Stimulated activated CD4-positive, alpha-beta T cell treated with anti-CD3 and anti-CD28 coated beads, Interleukin-2, amount 100 ng/mL, for 24 hours (primary cell): ENCODE data around the gene AHNAK.
"Not testable (repeated sequence)": the region's sequence is repeated elsewhere in the genome, so short reads cannot be mapped to it uniquely, and the experiment has no call there.

Experiments used
- DNase-seq, 2 donors: peaks; one replicate each; pipeline ENCODE4 v3.0.0-alpha.2; 2020

Gene AHNAK

GRCh38 chr11:62516736-62517371 lies 29.8 kb downstream of the AHNAK start:
- DNase-seq = no peak

- no peak for DNase-seq
Measured at GRCh38 chr11:62514151-62514550, 32.5 kb downstream of the AHNAK start.

GRCh38 chr11:62513626-62514025 lies 33.0 kb downstream of the AHNAK start:
- no peak for DNase-seq

- DNase-seq = no peak
Measured at GRCh38 chr11:62512961-62513360, 33.6 kb downstream of the AHNAK start.

- DNase-seq = no peak
Measured at GRCh38 chr11:62508336-62509058, 38.1 kb downstream of the AHNAK start.

- DNase-seq = no peak
Measured at GRCh38 chr11:62507125-62507422, 39.5 kb downstream of the AHNAK start.

GRCh38 chr11:62506413-62507124 lies 40.0 kb downstream of the AHNAK start:
- no peak for DNase-seq

GRCh38 chr11:62505440-62506091 lies 41.0 kb downstream of the AHNAK start:
- DNase-seq = no peak

GRCh38 chr11:62505059-62505439 lies 41.6 kb downstream of the AHNAK start:
- no peak for DNase-seq

- DNase-seq = no peak
Measured at GRCh38 chr11:62504158-62504973, 42.2 kb downstream of the AHNAK start.

- DNase-seq = no peak
Measured at GRCh38 chr11:62502030-62502730, 44.4 kb downstream of the AHNAK start.

- no peak for DNase-seq
Measured at GRCh38 chr11:62501432-62501891, 45.1 kb downstream of the AHNAK start.

- DNase-seq = no peak
Measured at GRCh38 chr11:62500650-62501030, 46.0 kb downstream of the AHNAK start.

GRCh38 chr11:62499944-62500649 lies 46.5 kb downstream of the AHNAK start:
- DNase-seq = no peak

GRCh38 chr11:62499311-62499943 lies 47.2 kb downstream of the AHNAK start:
- not testable (repeated sequence) for DNase-seq

- DNase-seq = no peak
Measured at GRCh38 chr11:62498492-62499286, 47.9 kb downstream of the AHNAK start.

GRCh38 chr11:62498031-62498430 lies 48.6 kb downstream of the AHNAK start:
- no peak for DNase-seq

GRCh38 chr11:62497132-62497801 lies 49.3 kb downstream of the AHNAK start:
- peak in 1 of 2 donors; percentile 9 for DNase-seq

- no peak for DNase-seq
Measured at GRCh38 chr11:62496676-62497075, 49.9 kb downstream of the AHNAK start.
